DMS53 treated with DMSO at 0.1 percent for 48 hours (cell line): ENCODE measurements around the gene ZNF697.
"Not testable (repeated sequence)": the region's sequence is repeated elsewhere in the genome, so short reads cannot be mapped to it uniquely, and the experiment has no call there.

ENCODE experiments used
- DNase-seq: peaks from one replicate; lab custom pipeline; 2025; ENCODE audit not compliant: unreplicated experiment; lab: John Stamatoyannopoulos, UW

The ZNF697 gene

DNA sequence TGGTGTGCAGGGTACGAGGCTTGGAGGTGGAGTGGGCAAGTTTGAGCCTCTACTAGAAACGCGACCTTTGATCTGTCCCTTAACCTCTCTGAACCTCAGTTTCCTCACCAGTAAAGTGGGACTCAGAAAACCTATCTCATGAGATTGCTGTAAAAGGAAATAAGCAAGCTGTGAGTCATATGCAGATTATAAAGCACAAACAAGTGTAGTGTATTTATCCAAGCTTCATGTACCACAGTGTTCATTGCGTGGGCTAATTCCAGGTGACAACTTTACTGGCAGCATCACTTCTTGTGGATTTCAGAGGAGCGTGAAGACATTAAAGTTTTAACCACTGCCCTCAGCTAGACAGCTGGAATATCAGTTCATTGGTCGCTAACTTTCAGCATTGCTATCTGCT, 44.4 kb downstream of the ZNF697 start:
- no peak for DNase-seq

DNA sequence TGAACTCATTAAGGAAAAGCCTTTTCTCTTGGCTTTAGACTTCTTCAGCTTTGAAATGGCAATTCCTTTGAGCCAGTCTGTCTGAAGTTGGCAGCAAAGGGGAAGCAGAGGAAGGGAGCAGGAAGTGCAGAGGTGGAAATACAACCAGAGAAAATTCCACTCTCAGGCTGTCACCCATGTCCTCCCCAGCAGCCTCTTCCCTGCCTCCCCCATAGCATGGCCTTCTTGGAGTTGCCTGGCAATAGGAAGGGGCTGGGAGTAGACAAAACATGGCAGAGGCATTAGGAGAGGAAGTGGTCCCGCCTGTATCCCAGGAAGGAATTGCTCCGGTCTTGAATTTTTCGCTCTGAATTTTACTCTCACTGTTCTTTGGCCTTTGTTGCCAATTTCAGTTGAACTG, 44.8 kb downstream of the ZNF697 start:
- DNase-seq = not testable (repeated sequence)

DNA sequence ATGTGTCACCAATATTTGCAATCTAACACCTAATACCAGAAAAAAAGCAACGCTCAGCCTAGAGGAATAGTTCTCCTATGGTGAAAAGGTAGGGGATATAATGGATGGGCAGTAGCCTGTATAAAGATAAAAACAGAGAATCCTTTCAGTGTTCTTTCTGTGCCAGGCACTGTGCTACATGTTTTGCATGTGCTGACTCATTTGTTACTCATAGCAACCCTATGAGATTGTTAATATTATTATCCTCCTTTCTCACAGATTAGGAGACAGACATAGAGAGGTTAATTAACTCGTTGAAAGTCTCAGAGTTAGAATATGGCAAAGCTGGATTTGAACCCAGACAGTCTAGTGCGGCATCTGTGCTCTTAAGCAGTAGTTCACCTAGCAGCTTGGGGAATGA, 45.3 kb downstream of the ZNF697 start:
- not testable (repeated sequence) for DNase-seq

DNA sequence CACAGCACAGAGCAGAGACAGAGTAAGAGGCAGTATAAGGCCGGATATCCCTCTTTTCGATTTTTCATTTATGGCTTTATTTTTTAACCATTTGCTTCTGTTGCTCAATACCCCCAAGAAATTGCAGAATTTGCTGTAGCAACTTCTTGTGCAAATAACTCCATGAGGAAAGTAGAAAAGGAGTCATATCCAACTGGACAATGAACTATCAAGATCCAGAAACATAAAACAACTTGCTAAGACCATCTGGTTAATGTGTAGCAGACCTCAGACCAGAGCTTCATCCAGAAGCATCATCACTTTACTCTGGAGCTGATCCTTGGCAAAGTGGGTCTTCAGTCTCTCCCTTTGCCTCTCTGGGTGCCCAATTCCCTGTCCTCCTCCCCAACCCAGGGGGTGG, 45.9 kb downstream of the ZNF697 start:
- DNase-seq = no peak

DNA sequence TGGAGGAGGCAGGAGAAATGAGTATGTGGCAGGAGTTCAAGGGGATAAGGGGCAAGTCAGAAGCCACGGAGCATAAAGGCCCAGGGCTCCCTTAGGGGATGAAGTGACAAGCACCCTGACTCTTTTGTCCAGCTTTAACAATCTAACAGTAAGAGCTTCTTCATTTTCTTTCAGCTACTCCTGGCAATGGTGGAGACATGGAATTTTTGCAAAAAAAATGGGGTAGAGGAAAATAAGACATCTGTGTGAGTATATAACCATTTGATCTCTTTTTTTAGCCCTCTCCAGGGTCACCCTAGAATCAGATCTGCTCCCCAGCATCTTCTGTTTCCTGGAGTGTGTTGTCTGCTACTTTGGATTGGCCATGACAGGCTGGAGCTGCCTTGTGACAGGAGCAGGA, 47.1 kb downstream of the ZNF697 start:
- no peak for DNase-seq

DNA sequence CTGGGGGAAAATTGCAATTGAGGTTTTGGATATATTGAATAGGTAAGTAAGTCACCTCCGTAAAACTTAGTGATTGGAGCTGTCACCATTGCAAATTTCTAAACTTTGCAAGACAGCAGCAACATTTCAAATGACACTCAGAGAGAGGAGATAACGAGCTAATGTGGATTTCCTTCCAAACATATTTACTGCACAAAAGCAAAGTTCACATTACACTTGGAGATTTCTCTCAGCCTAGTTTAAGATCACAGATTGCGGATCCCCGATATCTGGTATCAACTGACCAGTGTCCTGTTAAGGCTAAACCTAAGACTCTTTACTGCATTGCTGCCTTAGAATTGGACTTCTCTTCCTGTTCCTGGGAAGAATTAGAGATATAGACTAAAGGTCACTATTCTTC, 47.5 kb downstream of the ZNF697 start:
- DNase-seq = no peak

DNA sequence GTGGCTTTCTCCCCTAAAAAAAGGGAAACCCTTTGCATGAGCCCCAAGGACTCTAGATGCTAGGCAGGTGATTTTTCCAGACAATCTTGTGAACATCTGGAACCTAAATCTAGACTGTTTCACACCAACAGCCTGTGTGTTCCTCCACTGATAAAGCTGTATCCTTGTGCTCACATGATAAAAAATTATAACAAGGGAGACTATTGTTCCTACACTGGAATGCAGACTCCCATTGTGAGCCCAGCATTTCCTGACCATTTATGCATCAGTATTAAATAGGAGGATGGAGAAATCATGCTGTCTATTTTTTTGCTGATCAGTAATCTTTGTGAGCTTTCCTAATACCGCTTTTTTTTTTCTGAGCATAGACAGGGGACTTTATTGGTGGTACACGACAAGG, 52.5 kb downstream of the ZNF697 start:
- no peak for DNase-seq

DNA sequence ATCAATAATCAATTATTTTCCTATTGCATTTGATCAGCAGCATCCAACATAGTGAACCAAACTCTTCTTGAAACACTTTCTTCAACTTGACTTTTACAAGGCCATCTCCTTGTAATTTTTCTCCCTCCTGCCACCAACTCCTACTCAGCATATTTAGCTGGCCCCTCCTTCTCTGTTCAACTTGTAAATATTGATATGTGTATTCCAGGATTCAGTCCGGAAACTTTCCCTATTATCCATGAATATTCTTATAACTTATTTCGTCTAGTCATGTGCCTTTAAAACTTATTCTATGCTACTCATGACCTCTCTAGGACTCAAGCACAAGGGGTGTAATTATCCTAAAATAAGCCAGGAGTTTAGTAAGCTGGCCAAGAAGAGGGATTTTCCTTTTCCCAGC, 52.9 kb downstream of the ZNF697 start:
- no peak for DNase-seq

DNA sequence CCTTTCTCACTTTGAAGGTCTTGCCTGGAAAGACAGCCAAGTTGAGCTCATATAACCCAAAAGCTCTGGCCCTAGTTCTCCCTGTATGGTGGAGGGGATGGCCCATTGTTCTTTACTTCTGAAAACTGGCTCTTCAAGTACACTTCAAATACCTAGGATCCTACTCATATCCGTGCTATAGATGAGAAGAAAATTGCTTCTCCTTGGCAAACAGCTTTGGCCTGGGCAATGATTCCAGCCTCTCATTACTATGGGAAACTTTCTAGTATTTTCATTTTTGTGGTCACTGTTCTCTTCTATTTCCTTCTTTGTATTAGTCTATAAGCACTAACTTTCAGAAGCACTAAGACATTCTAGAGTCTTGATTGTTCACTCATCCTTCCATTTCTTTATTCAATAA, 53.7 kb downstream of the ZNF697 start:
- no peak for DNase-seq

DNA sequence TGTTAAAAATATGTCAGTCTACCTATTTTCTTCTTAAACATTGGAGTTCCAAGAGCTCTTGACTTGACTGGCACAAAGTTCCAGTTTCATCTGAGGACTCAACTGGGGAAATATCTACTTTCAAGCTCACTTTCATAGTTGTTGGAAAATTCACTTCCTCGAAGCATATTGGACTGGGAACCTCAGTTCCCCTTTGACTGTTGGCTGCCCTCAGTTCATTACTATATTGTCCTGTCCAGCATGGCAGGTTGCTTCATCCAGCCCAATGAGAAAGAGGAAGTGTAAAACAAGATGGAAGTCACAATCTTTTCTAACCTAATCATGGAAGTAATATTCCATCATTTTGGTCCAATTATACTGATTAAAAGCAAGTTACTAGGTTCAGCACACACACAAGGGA, 54.3 kb downstream of the ZNF697 start:
- no peak for DNase-seq

DNA sequence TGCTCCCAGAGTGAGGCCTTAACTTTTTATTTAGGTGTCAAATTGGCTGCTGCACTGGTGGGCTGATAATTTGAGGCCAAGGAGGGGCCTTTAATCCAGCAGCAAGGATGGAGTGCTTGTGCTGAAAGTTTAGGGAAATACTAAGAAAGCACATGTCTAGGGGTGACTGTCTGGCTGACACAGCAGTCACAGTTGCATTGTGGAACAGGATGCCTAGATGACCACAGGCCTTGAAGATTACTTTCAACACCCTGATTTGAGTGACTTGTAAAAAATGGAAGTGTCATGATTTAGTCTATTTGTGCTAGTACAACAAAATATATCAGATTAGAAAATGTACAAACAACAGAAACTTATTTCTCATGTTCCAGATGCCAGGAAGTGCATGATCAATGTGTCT, 57.7 kb downstream of the ZNF697 start:
- DNase-seq = no peak

DNA sequence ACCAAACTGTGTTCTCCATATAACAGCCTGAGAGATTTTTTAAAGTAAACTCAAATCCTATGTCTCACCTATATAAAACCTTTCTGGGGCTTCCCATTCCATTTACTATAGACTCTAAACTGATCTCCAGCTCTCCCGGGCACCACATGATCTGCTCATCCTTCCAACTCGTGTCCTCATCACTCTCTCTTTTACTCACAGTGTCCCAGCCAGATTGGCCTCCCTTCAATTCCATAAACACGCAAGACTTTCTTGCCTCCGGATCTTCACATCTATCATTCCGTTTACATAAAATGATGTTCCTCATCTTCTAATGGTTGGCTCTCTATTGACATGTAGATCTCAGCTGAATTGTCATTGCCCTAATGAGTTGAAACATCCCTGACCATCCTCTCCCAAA, 59.4 kb downstream of the ZNF697 start:
- no peak for DNase-seq

DNA sequence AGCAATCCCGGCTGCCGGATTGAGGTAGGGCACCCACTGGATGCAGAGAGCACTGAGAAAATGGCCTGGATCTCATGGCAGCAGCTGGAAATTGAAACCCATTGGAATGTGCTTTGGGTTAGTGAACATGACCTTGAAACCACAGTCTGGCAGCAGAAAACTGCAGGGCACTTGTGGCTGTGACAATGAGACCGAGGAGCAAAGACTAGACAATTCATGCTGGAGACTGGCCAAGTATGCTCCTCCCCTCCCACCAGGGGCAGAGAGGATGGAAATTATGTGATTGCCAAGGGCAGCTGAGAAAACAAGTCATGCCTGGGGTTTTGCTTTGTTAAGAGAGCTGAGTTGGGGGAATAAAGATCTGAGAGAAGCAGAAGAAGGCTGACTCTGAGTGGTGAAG, 60.7 kb downstream of the ZNF697 start:
- no peak for DNase-seq

DNA sequence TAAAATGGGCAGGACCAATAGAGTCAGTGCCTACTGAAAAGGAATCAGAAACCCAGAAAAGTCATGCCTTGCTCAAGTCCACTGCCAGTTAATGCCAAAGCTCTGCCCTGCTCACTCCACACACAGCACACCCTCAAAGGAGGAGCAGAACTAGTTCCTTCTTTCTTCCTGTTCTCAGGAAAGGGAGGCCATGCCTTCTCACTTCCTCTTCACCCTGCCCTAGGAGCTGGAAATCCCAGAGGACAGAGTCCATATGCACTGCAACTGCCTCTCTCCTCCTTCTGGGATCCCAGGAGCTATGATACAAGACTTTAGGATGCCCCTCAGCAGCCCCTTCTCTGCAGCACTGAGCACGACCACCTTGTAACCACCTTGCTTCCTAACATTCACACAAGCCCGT, 62.3 kb downstream of the ZNF697 start:
- not testable (repeated sequence) for DNase-seq

DNA sequence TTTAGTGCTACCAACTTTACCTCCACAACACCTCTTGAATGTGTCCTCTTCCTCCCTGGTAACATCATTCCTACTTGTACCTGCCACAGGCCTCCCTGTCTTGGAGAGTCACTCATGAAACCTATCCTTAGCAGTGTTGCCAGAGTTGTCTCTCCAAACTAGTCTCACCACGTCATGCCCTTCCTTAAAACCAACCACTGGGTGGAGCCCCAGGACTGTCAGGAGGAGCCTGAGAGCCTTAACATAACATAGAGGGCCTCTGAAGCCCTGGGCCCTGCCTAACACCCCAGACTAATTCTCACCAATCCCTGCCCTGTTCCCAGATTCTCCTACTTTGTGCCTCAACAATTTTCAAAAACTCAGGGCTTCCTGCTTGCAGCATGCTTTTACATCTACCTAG, 65.3 kb downstream of the ZNF697 start:
- no peak for DNase-seq

DNA sequence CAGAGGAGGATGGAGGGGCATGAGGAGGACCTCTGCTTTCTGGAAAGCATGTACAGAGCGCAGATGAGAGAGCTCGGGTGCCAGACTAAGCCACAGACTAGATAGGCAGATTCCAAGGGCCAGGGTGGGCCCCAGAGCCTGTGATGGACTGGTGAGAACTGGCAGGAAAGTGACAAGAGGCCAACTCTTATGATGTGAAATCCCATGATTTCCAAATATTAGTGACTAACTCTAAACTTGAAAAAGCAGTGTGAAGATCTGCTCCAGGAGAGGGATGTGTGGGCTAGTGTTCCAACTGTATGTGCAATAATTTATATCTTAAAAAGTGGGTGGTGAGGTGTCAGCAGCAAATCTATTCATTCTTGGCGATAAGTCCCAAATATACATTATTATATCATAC, 67.0 kb downstream of the ZNF697 start:
- DNase-seq = not testable (repeated sequence)

DNA sequence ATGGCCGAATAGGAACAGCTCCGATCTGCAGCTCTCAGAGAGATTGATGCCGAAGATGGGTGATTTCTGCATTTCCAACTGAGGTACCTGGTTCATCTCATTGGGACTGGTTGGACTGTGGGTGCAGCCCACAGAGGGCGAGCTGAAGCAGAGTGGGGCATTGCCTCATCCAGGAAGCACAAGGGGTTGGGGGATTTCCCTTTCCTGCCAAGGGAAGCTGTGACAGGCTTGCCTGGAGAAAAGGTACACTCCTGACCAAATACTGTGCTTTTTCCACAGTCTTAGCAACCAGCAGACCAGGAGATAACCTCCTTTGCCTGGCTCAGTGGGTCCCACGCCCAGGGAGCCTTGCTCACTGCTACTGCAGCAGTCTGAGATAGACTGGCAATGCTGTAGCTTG, 74.2 kb downstream of the ZNF697 start:
- no peak for DNase-seq

DNA sequence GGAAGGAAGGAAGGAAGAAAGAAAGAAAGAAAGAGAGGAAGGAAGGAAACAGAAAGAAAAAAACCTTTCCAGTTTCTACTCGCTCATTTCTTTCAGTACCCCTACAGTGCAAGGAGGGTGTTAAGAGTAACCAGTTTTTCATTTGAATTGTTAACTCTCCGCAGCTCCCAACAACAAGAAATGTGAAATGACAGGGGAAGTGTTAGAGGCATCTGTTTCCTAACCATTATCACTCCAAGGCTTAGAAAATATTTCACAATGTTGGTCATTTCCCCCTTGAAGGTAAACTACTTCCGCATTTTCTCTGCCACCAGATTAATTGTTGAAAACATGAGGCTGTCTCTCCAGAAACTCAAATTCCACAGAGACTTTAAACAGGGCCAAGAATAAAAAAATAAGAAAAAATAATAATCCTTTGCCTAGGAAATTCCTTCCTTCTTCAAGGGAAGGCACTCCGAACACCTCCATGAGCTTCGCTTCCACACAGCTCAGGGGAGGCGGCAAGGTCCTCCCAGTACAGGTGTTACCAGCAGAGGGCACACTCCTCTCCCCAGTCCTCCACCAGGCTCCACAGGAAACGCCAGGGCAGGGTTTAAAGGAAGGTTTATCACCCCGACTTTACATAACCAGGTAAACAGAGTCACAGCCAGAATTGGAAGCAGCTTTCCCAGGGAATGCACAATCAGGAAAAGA, 78.0 kb downstream of the ZNF697 start:
- DNase-seq = not testable (repeated sequence)
